ENCODE results near the gene TROAP.
A peak's percentile ranks its signal among the peaks of the same experiment; 100 is the strongest.
"Not testable (repeated sequence)": the region's sequence is repeated elsewhere in the genome, so short reads cannot be mapped to it uniquely, and the experiment has no call there.

Gene TROAP

GRCh38 chr12:49328816-49329215 lies 5.8 kb downstream of the TROAP start:
- DNase-seq (ENCODE audit: low read depth in 2 of 2): no peak

DNA sequence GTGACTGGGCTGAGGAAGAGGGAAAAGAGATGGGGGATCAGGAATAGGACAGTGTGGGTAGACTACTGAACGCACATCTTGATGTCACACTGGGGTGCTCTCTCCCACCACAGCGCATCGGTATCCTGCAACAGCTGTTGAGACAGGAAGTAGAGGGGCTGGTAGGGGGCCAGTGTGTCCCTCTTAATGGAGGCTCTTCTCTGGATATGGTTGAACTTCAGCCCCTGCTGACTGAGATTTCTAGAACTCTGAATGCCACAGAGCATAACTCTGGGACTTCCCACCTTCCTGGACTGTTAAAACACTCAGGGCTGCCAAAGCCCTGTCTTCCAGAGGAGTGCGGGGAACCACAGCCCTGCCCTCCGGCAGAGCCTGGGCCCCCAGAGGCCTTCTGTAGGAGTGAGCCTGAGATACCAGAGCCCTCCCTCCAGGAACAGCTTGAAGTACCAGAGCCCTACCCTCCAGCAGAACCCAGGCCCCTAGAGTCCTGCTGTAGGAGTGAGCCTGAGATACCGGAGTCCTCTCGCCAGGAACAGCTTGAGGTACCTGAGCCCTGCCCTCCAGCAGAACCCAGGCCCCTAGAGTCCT lies 7.1 kb downstream of the TROAP start:
- DNase-seq (ENCODE audit: low read depth in 2 of 2): no peak

DNA sequence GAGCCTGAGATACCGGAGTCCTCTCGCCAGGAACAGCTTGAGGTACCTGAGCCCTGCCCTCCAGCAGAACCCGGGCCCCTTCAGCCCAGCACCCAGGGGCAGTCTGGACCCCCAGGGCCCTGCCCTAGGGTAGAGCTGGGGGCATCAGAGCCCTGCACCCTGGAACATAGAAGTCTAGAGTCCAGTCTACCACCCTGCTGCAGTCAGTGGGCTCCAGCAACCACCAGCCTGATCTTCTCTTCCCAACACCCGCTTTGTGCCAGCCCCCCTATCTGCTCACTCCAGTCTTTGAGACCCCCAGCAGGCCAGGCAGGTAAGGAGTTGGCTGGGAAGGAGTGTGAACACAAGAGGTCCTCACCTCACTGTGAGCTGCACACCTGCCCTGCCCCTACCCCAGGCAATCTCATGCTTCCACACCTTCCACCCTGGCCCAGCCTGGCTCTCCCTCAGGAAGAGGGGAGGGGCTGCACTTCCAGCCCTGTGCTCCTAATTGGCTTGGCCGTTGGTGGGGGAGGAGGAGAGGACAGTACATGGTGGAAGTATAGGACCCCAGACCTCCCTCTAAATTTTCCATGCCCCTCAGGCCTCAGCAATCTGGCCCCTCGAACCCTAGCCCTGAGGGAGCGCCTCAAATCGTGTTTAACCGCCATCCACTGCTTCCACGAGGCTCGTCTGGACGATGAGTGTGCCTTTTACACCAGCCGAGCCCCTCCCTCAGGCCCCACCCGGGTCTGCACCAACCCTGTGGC lies 7.8 kb downstream of the TROAP start:
- no peak for DNase-seq (ENCODE audit: low read depth in 2 of 2)

GRCh38 chr12:49331380-49332222 lies 8.5 kb downstream of the TROAP start:
- no peak for DNase-seq (ENCODE audit: low read depth in 2 of 2)

DNA sequence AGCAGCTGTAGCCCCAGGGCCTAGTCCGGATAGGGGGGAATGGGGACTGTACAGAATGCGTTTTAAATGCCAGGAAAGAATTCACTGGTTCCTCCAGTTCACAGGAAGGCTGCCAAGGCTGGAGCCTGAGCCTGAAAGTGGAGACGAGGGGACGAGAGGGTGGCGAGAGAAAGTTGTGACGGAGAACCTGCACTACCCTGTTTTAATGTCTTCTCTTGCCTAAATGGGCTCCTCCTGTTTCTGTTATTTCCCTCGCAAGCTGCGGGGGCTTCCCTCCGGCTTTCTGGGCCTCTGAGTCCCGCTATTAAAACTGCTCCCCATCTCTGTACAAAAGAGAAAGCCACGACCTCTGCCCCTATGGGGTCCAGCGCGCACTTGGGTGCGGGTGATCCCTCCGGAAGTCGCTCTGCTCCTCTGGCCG lies 9.4 kb downstream of the TROAP start:
- DNase-seq (ENCODE audit: low read depth in 2 of 2): no peak

GRCh38 chr12:49332891-49333371 lies 9.9 kb downstream of the TROAP start:
- DNase-seq (ENCODE audit: low read depth in 2 of 2): no peak

- not testable (repeated sequence) for DNase-seq (ENCODE audit: low read depth in 2 of 2)
Observed at GRCh38 chr12:49333778-49334177, 10.7 kb downstream of the TROAP start.

- no peak for DNase-seq (ENCODE audit: low read depth in 2 of 2)
Observed at GRCh38 chr12:49334226-49334625, 11.2 kb downstream of the TROAP start.

DNA sequence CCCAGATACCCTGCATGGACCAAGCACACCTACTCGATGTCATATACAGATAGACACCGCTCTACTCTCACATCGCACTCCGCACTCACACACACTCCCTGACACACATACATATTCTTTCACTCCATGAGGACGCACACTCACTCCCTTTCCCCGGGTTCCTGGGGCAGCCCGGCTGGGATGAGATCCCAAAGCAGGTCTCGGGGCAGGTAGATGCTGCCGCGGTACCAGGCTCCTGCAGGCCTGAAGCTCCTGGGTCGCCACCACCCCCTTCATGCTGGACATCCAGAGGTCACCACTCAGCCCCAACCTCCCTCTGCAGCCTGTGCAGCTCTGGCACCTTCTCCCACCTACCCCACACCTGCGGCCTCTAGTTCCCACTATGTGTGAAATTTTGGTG lies 11.6 kb downstream of the TROAP start:
- no peak for DNase-seq (ENCODE audit: low read depth in 2 of 2)

DNA sequence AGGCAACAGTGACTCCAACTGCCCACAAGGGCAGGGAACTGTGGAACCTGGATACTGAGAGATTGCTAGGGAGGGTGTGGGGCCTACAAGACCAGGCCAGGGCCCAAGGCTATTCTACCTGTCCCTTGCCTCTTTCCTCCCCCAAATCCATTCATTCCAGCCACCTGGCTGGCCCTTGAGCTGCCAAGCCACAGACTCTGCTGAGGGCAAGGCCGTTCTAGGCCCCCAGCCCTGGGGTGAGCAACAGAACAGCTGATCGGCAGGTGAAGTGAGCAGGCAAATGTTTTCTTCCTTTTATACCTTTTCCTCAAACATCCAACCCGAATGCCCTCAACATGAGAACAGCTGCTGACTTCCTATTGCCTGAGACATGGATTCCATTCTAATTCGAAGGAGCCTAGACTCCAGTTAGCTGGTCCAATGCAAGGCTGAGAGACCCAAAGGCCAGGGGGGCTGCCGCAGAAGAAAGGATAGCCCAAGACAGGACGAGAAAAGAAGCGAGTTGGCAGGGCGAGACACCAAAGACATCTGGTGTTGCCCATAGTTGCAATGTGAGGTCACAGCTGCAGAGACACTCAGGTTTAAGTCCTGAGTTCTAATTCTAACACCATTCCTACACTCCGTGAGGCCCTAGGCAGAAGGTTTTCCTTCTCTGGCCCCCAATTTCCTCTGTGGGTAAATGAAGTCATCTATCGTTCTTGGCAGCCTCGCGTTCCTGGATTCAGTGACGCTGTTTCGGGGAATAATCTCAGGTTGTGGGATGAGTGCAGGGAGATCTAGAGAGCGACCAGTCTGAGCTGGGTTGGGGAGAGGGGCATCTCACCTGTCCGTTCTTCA lies 12.3 kb downstream of the TROAP start:
- no peak for DNase-seq (ENCODE audit: low read depth in 2 of 2)

- DNase-seq (ENCODE audit: low read depth in 2 of 2): no peak
Observed at GRCh38 chr12:49335955-49336644, 13.0 kb downstream of the TROAP start.

GRCh38 chr12:49336645-49337584 lies 13.9 kb downstream of the TROAP start, which contains the start of gene C1QL4:
C1QL4 (minus strand) TSS chr12:49337188; CDS start chr12:49336477, 711 bp downstream.
- DNase-seq (ENCODE audit: low read depth in 2 of 2): peak; percentile 82 to 83

DNA sequence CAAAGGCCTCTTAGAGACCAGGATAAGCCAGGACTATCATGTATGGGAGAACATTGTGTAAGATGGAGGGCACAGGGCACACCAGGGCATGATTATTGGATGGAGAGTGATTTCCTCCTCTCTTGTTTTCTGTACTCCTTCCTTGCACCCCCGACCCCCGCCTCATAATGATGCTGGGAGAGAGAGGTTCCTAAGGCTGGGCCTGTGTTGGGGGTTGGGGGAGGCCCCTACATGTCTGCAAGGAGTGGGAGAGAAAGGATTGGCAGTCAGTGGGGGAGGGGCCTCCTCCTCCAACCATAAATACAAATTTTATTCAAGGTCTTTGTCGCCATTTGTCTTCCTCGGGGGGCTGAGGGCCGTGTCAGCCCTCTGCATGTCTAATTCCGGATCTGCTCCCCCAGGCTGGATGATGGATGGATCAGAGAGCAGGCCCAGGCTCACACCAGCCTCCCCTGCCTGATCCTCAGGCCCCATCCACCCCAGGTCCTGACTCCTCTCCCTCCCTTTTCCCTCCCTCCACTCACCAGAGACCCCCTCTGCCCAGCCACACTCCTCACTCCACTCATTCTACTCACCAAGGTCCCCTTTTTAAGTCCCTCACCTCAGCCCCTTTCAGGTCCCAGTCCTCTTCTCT lies 15.9 kb downstream of the TROAP start:
- no peak for DNase-seq (ENCODE audit: low read depth in 2 of 2)

GRCh38 chr12:49339464-49339861 lies 16.4 kb downstream of the TROAP start:
- no peak for DNase-seq (ENCODE audit: low read depth in 2 of 2)

DNA sequence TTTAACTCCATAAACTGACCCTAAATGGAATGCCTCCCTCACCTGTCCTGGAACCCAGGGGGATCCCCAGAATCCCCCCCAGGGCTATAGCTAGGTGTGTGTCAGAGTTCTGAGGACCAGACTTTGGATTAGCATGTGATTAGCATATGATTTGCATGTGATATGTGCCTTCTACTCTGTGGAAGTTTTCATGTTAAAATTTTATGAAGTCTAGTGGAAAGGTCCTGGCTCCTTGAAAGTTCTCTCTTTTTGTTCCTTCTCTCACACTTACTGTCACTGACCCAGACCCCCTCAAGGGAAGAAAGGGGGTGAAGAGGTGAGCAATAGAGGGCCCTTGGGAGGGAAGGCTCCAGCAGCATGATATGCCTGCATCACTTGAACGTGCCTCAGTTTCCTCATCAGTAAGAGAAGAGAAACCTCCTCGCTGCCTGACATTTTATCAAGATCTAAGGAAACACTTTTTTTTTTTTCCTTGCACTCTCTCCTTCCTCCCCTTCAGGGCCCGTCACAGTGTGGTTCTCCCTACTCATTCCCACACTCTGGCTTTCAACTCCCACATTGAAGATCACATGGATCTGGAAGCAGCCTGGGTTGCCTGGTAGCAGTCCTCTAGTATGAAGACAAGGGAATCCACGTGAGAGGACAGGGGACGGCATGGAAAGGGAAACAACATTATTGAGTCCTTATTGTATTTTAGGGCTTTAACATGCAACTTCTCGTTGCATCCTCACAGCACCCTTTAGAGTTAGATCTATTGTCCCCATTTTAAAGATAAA lies 17.2 kb downstream of the TROAP start:
- DNase-seq (ENCODE audit: low read depth in 2 of 2): no peak

DNA sequence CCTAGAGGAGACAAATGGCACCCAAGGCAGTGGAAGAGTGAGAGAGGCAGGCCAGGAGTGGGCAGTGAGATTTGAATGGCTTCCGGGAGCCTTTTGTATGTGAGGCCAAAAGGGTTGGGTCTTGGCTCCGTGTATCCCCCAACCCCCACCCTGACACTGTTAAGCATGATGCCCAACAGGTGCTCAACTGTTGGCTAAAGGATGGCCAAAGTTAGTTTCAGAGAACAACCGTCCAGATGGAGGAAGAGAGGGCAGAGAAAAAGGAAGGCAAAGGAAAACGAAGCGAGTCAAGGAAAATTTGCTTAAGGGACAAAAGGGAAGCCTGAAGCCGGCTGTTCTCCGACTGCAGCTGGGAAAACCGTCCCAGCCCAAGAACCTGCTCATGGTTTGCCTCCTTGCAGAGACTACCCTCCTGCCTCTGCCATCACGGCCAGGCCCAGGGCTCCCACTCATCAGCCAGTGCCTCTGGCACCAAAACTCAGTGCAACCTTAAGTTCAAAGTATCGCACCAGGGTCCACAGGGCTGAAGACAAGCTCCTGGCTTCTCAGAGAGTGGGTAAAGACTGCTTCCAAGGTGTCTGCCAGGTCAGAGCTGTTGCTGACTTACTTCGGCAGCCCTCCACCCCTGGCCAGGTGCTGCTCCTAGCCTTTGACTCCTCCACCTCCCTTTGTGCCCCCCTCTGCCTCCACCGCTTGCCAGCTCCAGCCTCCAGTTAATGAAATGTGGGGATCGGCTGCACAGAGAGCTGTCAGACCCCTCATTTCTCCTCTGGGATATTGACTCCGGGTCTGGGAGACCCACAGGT lies 18.1 kb downstream of the TROAP start:
- DNase-seq (ENCODE audit: low read depth in 2 of 2): no peak

GRCh38 chr12:49341777-49342065 lies 18.7 kb downstream of the TROAP start:
- no peak for DNase-seq (ENCODE audit: low read depth in 2 of 2)
